ENCODE data around the gene SRGAP1.
"Not testable (repeated sequence)": the region's sequence is repeated elsewhere in the genome, so short reads cannot be mapped to it uniquely, and the experiment has no call there.

Gene SRGAP1

DNA sequence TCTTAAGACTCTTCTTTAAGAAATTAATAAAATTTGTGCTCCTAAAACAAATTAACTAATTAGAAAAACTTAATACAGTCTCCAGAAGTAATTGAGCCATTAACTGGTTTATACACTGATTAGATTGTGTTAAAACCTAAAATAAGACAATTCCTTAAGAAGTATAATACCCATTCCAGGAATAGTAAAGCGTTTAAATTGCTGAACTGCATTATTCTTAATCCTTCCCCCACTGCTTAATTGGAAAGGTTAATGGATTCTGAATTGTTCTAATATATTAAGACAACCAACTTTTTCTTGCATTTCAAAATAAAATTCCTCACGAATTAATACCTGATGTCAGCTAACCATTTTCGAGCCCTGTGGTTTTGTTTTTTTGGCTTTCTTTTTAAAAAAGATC lies 249.2 kb downstream of the SRGAP1 start:
- no peak for DNase-seq

GRCh38 chr12:64097366-64098105 lies 253.0 kb downstream of the SRGAP1 start:
- DNase-seq = no peak

- DNase-seq = no peak
Observed at GRCh38 chr12:64098709-64099354, 254.3 kb downstream of the SRGAP1 start.

DNA sequence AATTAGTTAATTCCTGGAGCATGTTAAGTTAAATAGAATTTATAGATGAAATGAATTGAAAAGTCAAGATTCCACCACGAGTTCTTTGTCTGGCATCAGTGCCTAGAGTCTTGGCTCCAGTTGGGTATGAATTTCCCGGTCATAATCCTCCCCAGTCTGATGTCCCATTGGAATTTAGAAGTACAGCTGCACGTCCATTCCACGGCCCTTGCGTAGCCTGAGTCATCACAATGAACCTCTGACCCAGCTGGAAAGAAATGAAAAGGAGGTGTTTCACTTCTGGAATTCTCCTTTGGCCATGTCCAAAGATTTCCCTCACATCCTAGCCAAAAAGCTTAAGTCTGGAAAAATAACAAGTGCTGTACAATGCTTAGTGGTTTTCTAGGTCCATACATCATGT lies 254.9 kb downstream of the SRGAP1 start:
- DNase-seq = no peak

- no peak for DNase-seq
Observed at GRCh38 chr12:64102339-64102738, 257.8 kb downstream of the SRGAP1 start.

DNA sequence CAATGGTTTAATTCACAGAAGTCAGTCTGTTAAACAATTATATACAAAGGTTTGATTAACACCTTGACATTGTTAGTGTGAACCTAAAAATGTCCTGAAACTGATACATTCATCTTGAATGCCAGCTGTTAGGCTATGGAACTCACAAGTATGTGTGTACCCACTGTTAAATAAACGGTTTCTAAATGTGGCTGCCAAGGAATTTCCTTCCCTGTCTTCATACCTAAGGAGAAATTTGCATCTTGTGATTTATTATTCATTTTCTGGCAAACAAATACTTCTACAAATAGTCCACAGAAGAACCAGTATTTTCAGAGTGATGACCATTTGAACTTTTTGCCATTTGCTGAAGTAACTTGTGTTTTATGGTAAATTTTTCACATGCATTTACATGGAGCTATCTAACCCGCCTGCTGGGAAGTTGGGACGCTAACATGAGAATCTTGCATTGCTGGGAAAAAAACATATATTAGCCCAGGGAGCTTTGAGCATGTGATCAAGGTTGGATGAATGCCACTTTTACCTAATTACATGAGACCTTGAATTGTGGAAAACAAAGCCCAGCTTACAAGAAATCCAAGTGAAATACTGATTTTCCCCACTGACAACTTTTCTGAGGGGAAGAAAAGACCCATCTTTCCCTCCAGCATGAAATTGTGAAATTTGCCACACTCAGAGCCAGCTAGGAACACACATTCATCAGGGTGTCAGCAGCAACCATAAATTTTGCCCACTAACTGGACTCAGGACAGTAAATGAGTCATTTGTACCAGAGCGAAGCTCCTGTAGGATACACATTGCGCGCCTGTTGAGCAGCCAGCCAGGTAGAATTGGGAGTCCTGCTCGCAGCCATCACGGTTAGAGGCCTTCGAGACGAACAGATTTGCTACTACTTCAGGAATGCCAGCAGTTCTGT lies 259.6 kb downstream of the SRGAP1 start:
- DNase-seq = no peak

GRCh38 chr12:64105026-64105425 lies 260.5 kb downstream of the SRGAP1 start:
- DNase-seq = no peak

- DNase-seq = no peak
Observed at GRCh38 chr12:64107776-64108175, 263.3 kb downstream of the SRGAP1 start.

DNA sequence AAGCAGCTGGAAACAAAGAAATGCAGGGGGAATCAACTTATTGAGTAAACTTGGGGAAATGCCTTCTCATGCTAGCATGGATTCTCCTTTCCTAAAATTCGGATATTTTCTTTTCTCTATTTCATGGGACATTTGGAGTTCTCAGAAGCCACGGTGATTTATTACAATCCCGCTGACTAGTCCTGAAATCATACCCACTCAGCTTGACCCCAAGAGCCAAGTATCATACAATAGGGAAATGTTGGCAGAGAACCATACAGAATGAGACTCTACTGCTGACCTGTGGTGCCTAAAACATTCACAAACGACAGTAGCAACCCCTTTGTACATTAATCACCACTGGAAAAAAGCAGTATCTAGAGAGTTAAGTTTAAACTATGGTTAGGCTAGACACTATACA lies 265.2 kb downstream of the SRGAP1 start:
- DNase-seq = no peak

DNA sequence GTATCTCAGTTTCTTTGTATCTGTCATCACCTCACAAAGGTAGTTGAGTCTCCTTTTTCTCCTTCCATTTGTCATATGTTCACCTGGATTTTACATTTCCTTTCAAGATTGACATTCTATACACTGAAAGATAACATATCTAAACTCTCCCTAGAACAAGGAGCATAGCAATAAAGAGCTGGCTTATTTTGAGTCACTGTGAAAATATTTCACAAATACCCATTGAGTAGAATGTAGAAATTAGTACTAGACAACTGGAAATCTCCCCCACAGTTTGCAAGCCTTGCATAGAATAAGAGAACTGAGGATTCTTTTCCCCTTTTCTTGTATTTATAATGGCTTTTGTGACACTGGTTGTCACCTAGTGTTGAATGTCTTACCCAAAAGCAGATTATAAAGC lies 266.4 kb downstream of the SRGAP1 start:
- no peak for DNase-seq

GRCh38 chr12:64116969-64117368 lies 272.5 kb downstream of the SRGAP1 start:
- DNase-seq = no peak

DNA sequence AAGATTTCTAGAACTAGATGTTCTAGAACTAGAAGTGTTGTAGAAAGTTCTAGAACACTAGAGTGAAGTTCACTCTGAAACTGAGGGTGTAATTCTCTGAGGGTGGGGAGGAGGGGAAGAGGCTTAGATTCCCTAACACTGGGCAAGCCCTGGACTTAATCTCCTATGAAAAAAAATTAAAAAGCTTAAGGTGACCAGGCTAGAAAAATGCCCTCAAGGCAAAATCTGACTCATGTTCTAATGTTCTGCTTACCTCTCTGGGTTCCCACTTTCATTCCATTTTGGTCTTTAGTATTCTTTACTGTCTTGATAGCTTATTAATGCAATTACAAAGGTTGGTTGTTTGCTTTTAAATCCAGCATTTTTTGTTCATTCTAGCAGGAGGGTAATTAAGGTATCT lies 276.1 kb downstream of the SRGAP1 start:
- no peak for DNase-seq

DNA sequence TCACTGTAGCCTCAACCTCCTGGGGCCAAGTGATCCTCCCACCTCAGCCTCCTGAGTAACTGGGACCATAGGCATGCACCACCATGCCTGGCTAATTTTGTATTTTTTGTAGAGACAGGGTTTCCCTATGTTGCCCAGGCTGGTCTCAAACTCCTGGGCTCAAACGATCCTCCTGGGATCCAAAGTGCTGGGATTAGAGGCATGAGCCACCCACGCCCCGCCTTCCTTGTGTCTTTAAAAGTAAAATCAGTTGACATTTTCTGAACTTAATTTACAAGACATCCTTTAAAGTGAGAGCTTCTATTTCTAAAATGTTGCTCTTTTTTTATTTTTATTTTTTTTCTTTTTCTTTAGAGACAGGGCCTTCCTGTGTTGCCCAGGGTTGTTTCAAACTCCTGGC lies 276.6 kb downstream of the SRGAP1 start:
- DNase-seq = not testable (repeated sequence)

DNA sequence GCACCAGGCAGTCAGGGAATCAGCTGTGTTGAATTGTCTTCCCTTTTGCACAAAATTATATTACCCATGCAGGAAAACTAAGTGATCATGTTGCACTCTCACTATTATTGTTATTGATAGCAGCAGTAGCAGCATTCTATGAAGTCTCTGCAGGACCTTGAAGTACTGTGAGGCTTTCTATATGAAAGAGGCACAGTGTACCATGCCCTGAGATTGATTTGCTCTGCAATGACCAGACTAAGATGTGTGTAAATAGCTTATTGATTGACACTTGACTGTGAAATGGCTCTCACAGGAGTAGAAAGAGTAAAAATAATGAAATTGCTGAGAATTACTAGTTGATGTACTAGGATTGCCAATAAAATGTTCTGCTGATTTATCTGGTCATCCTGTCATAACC lies 277.7 kb downstream of the SRGAP1 start:
- DNase-seq = no peak

DNA sequence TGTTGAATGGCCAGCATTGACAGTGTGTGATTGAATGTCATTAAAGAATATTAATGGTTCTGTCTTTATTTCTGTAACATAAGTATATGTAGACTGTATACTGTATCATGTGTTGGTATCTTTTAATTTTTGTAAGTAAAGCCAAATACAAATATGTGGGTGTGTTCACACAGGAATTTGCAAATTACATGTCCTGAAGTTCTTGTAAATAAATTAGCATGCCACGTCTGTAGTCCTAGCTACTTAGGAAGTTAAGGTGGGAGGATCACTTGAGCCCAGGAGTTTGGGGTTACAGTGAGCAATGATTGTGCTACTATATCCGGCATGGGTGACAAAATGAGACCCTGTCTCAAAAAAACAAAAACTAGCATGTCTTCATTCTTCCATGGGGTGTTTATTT lies 278.5 kb downstream of the SRGAP1 start:
- DNase-seq = no peak

- no peak for DNase-seq
Observed at GRCh38 chr12:64123448-64123847, 278.9 kb downstream of the SRGAP1 start.

- DNase-seq = no peak
Observed at GRCh38 chr12:64124511-64125197, 280.2 kb downstream of the SRGAP1 start.

DNA sequence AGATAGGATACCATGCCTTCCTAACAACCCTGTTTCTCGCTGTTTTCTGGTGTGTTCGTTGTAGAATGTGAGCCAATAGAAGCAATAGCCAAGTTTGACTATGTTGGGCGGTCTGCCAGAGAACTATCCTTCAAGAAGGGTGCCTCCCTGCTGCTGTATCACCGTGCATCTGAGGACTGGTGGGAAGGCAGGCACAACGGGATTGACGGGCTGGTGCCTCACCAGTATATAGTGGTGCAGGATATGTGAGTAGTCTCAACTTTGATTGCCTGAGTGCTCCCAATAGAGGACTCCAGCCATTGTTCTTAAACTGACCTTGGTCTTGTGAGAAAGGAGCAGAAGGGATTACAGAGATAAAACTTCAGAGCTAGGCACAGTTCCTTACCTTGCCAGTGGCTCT lies 281.4 kb downstream of the SRGAP1 start:
- DNase-seq = no peak

GRCh38 chr12:64127811-64128210 lies 283.3 kb downstream of the SRGAP1 start:
- DNase-seq = no peak

GRCh38 chr12:64128366-64128765 lies 283.9 kb downstream of the SRGAP1 start:
- no peak for DNase-seq

DNA sequence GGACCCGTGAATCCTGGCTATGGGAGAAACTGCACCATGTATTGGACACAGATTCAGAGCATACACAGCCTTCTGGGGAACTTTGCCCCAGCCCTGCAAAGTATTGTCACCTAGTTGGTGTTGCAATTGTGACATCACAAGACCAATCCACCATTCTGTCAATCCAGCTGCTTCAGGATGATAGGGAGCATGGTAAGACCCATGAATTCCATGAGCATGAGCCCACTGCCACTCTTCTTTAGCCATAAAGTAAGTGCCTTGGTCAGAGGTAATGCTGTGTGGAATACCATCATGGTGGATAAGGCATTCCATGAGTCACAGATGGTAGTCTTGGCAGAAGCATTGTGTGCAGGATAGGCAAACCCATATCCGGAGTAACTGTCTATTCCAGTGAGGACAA lies 286.0 kb downstream of the SRGAP1 start:
- not testable (repeated sequence) for DNase-seq

- not testable (repeated sequence) for DNase-seq
Observed at GRCh38 chr12:64131456-64131855, 287.0 kb downstream of the SRGAP1 start.

- DNase-seq = not testable (repeated sequence)
Observed at GRCh38 chr12:64132672-64133071, 288.2 kb downstream of the SRGAP1 start.
